Endothelial cell of umbilical vein (primary cell): ENCODE results near the gene ZNF496.

Experiments used
- EZH2 ChIP-seq: IDR thresholded peaks from 2 replicates; pipeline ENCODE4 v1.6.1; 2012; ENCODE audit warnings: borderline replicate concordance, low read depth, mild to moderate bottlenecking, moderate library complexity, low read length, inconsistent platforms; ENCODE audit not compliant: severe bottlenecking
- MYC ChIP-seq: IDR thresholded peaks from one replicate; pipeline ENCODE4 v1.6.1; 2011; ENCODE audit warnings: mild to moderate bottlenecking, low read depth, low read length
- POLR2A ChIP-seq: IDR thresholded peaks from 2 replicates; pipeline ENCODE4 v1.6.1; 2012; ENCODE audit warnings: low read depth, mild to moderate bottlenecking, control low read depth, low read length
- POLR2AphosphoS5 ChIP-seq: IDR thresholded peaks from 2 replicates; pipeline ENCODE4 v1.6.1; 2012; ENCODE audit warnings: low read depth, mild to moderate bottlenecking, control low read depth, low read length, moderate library complexity; ENCODE audit not compliant: insufficient read depth
- TF ChIP-seq, protein P1 (sequence below), 2 donors: IDR thresholded peaks; 1 replicate in 1 of 2; 2 replicates in 1 of 2; pipeline ENCODE4 v1.5.1; 2011; ENCODE audit warnings: low read length in 2 of 2, mild to moderate bottlenecking in 2 of 2, moderate library complexity in 2 of 2, control low read depth in 1 of 2, inconsistent platforms in 1 of 2, low read depth in 1 of 2; ENCODE audit not compliant: insufficient read depth in 1 of 2; ENCODE audit errors: extremely low read depth in 1 of 2

- TF ChIP-seq, protein P1, sequence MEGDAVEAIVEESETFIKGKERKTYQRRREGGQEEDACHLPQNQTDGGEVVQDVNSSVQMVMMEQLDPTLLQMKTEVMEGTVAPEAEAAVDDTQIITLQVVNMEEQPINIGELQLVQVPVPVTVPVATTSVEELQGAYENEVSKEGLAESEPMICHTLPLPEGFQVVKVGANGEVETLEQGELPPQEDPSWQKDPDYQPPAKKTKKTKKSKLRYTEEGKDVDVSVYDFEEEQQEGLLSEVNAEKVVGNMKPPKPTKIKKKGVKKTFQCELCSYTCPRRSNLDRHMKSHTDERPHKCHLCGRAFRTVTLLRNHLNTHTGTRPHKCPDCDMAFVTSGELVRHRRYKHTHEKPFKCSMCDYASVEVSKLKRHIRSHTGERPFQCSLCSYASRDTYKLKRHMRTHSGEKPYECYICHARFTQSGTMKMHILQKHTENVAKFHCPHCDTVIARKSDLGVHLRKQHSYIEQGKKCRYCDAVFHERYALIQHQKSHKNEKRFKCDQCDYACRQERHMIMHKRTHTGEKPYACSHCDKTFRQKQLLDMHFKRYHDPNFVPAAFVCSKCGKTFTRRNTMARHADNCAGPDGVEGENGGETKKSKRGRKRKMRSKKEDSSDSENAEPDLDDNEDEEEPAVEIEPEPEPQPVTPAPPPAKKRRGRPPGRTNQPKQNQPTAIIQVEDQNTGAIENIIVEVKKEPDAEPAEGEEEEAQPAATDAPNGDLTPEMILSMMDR (IDR thresholded peaks at IDR 0.05; ENCODE audit: extremely low read depth in 1 of 2, insufficient read depth in 1 of 2, low read depth in 1 of 2, low read length in 2 of 2) = no peak
- TF ChIP-seq EZH2 = no peak
- no peak for TF ChIP-seq POLR2A
- no peak for TF ChIP-seq POLR2AphosphoS5
- no peak for TF ChIP-seq MYC
Measured at GRCh38 chr1:247335882-247336281, 4.2 kb upstream of the ZNF496 start.
